ENCODE measurements around the gene TBC1D22B. TPM values are rescaled to one million over a fixed set of nuclear protein-coding genes. Genes with fewer than 3 reads are reported as not detected.

TBC1D22B gene
- total RNA-seq, 2 experiments from 2014 or later = 12.1 to 12.3 TPM

DNA sequence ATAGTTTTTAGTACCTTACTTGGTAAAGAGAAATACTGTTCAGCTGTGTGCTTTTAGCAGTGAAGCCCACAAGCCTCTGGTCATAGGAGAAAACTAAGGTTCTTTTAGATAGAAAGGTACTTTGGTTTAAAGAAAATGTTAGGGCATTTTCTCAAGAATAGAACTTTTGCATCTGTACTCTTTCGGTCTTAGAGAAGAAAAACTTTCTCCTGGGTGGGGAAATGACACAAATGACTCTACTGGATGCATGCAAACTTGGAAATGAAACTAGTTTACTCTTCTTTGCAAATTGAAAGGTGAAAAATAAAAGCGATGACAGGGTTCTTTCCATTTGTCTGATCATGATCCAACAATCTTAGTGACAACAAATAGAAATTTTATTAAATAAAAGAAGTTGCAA is 2.5 kb downstream of the TBC1D22B start:
- H3K4me3 Mint-ChIP-seq = peak overlapping the region; percentile 82
- intact Hi-C loops (cut with micrococcal nuclease) = no loop called here
- peak overlapping the region; percentile 93 for H3K27ac Mint-ChIP-seq
- ChIA-PET POLR2A (interaction anchor here (1.9 to 2.2 kb wide), 3 partner anchors 10 to 20 kb away, joined by 7 to 8 read pairs (median 8); no protein-coding TSS in a partner anchor), CTCF (interaction anchor here (0.9 to 2.0 kb wide), 2 partner anchors 50 to 242 kb away, joined by 3 to 6 read pairs; no protein-coding TSS in a partner anchor)
- ATAC-seq (no peak), DNase-seq (no peak)
- peaks cover 8% of the 10 kb centered on the region for H3K36me3 Mint-ChIP-seq (ENCODE audit: low read depth)
- TF ChIP-seq, protein P1, sequence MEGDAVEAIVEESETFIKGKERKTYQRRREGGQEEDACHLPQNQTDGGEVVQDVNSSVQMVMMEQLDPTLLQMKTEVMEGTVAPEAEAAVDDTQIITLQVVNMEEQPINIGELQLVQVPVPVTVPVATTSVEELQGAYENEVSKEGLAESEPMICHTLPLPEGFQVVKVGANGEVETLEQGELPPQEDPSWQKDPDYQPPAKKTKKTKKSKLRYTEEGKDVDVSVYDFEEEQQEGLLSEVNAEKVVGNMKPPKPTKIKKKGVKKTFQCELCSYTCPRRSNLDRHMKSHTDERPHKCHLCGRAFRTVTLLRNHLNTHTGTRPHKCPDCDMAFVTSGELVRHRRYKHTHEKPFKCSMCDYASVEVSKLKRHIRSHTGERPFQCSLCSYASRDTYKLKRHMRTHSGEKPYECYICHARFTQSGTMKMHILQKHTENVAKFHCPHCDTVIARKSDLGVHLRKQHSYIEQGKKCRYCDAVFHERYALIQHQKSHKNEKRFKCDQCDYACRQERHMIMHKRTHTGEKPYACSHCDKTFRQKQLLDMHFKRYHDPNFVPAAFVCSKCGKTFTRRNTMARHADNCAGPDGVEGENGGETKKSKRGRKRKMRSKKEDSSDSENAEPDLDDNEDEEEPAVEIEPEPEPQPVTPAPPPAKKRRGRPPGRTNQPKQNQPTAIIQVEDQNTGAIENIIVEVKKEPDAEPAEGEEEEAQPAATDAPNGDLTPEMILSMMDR (IDR thresholded peaks at IDR 0.05) = no peak
- H3K27me3 Mint-ChIP-seq = no peaks in the 10 kb centered on the region
- H3K4me1 Mint-ChIP-seq (ENCODE audit: low read depth) = peaks cover 52% of the 10 kb centered on the region
- H3K9me3 Mint-ChIP-seq = no peaks in the 10 kb centered on the region

DNA sequence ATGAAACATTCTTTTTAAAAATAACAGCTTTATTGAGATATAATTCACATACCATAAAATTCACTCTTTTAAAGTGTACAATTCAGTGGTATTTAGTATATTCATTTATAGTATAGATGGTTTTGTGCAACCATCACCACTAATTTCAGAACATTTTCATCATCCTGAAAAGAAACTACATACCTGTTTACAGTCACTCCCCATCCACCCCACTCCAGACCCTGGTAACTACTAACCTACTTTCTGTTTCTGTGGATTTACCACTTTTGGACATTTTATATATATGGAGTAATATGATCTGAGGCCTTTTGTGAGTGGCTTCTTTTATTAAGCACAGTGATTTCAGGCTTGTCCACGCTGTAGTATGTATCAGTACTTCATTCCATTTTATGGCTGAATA is 2.9 kb downstream of the TBC1D22B start:
- POLR2A ChIA-PET = interaction anchor here (1.2 to 1.9 kb wide), 3 partner anchors 12 to 21 kb away, joined by 3 to 8 read pairs (median 7); no protein-coding TSS in a partner anchor
- Mint-ChIP-seq H3K27ac (peak overlapping the region; percentile 68), H3K4me1 (ENCODE audit: low read depth) (peaks cover 56% of the 10 kb centered on the region), H3K36me3 (ENCODE audit: low read depth) (peaks cover 8% of the 10 kb centered on the region), H3K9me3 (no peaks in the 10 kb centered on the region), H3K27me3 (no peaks in the 10 kb centered on the region), H3K4me3 (peak overlapping the region; percentile 6)
- TF ChIP-seq, protein P1 (IDR thresholded peaks at IDR 0.05) = no peak
- intact Hi-C loops (cut with micrococcal nuclease) = no loop called here
- ATAC-seq (no peak), DNase-seq (peak; percentile 23)
- CTCF ChIA-PET = interaction anchor here (0.9 to 2.0 kb wide), 2 partner anchors 50 to 242 kb away, joined by 3 to 6 read pairs; no protein-coding TSS in a partner anchor

DNA sequence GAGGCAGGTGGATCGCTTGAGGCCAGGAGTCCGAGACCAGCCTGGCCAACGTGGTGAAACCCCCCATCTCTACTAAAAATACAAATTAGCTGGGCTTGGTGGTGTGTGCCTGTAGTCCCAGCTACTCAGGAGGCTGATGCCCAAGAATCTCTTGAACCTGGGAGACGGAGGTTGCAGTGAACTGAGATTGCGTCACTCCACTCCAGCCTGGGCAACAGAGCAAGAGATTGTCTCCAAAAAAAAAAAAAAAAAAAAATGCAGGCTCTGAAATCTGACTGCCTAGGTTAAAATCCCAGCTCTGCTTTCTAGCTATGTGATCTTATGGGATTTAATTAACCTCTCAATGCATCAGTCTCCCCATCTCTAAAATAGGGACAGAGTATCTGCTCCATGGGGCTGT is 3.6 kb downstream of the TBC1D22B start:
- DNase-seq (no peak), ATAC-seq (no peak)
- no peak overlapping the region for H3K4me3 Mint-ChIP-seq
- H3K27ac Mint-ChIP-seq = peak overlapping the region; percentile 68
- H3K4me1 Mint-ChIP-seq (ENCODE audit: low read depth) = peaks cover 63% of the 10 kb centered on the region
- CTCF ChIA-PET = no interaction called here
- no peaks in the 10 kb centered on the region for H3K9me3 Mint-ChIP-seq
- TF ChIP-seq, protein P1 (IDR thresholded peaks at IDR 0.05) = no peak
- intact Hi-C loops (cut with micrococcal nuclease) = no loop called here
- no peaks in the 10 kb centered on the region for H3K27me3 Mint-ChIP-seq
- POLR2A ChIA-PET = interaction anchor here (0.8 to 1.9 kb wide), 3 partner anchors 9 to 19 kb away, joined by 3 to 7 read pairs (median 3); no protein-coding TSS in a partner anchor
- H3K36me3 Mint-ChIP-seq (ENCODE audit: low read depth) = peaks cover 8% of the 10 kb centered on the region

DNA sequence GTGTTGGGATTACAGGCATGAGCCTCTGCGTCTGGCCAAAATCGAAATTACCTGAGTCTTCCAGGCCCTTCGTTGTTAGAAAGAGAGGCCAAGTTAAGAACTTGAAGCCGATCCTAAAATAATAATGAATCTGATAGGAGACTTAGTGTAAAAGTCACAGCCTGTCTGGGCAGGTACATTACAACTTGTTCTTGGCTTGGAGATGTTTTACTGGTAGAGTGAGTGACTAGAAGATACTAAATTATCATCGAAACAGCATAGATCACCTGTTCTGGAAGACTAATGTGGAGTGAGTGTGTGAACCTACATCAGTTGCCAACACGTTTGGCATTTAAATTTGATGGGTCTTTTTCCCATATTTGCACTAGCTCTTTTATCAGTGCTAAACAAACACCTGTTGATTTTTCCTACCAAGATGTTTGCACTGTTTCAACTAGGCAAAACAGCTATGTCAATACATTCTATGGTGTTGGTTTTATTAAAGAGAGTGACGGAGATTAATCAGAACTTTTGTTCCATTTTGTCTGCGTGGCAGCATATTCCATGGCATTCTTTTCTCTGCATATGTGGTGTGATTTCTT is 5.0 kb downstream of the TBC1D22B start:
- Mint-ChIP-seq H3K4me1 (ENCODE audit: low read depth) (peaks cover 56% of the 10 kb centered on the region), H3K36me3 (ENCODE audit: low read depth) (peaks cover 8% of the 10 kb centered on the region), H3K27me3 (no peaks in the 10 kb centered on the region), H3K4me3 (no peak overlapping the region), H3K9me3 (no peaks in the 10 kb centered on the region), H3K27ac (no peak overlapping the region)
- CTCF ChIA-PET = interaction anchor here (1.0 kb wide), 1 partner anchor 244 kb away, joined by 3 read pairs; no protein-coding TSS in a partner anchor
- intact Hi-C loops (cut with micrococcal nuclease) = no loop called here
- ATAC-seq (no peak), DNase-seq (no peak)
- POLR2A ChIA-PET = no interaction called here
- TF ChIP-seq, protein P1 (IDR thresholded peaks at IDR 0.05) = no peak

DNA sequence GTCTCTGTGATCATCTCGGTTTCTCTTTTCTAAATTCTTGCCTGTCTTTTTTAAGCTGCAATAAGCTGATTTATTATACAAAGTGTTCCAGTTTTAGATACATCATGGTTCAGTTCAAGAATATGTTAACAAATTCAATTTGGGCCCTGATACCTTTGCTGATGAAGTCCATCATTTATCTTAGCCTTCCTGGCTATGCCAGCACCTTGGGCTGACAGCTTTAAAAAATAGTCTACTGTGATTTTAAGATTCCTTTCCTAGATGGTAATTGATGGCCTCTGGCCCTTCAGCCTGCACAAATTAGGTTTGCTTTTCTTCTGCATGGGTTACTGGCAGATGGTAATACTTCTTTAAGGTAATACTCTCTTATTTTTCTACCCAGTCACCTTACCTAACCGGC is 7.4 kb downstream of the TBC1D22B start:
- ATAC-seq = no peak
- H3K9me3 Mint-ChIP-seq = no peaks in the 10 kb centered on the region
- H3K27ac Mint-ChIP-seq = no peak overlapping the region
- POLR2A ChIA-PET = interaction anchor here (0.6 to 1.0 kb wide), 2 partner anchors 10 to 20 kb away, joined by 3 read pairs; no protein-coding TSS in a partner anchor
- DNase-seq = no peak
- CTCF ChIA-PET = interaction anchor here (1.1 to 1.3 kb wide), 2 partner anchors 8 to 389 kb away, joined by 3 to 4 read pairs; no protein-coding TSS in a partner anchor
- TF ChIP-seq, protein P1 (IDR thresholded peaks at IDR 0.05) = no peak
- H3K27me3 Mint-ChIP-seq = no peaks in the 10 kb centered on the region
- intact Hi-C loops (cut with micrococcal nuclease) = no loop called here
- peaks cover 17% of the 10 kb centered on the region for H3K36me3 Mint-ChIP-seq (ENCODE audit: low read depth)
- H3K4me3 Mint-ChIP-seq = no peak overlapping the region
- peaks cover 46% of the 10 kb centered on the region for H3K4me1 Mint-ChIP-seq (ENCODE audit: low read depth)
